Measurements from ENCODE around the gene RCVRN. TPM values are rescaled to one million over a fixed set of nuclear protein-coding genes. Genes with fewer than 3 reads are reported as not detected.

RCVRN gene
- total and polyA plus RNA-seq, 2 of the 8 experiments (the other 6 are each of a cell fraction or from before 2014, with no cell fraction given), result not detected

DNA sequence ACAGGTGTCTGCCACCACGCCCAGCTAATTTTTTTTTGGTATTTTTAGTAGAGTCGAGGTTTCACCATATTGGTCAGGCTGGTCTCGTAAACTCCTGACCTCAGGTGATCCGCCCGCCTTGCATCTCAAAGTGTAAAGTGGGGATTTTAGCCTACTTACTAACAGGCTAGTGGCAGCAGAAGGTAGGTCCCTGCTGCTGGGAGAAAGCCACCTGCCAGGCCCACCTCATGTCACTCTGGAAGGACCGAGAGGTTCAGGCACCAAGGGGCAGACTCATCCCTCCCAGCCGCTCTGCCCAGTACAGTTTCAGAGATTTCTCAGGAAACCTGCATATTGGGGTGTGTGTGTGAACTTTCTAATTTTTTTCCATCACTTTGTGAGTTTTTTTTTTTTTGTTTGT lies 2.1 kb upstream of the RCVRN start (continued):
- no peak for TF ChIP-seq JUND (IDR thresholded peaks at IDR 0.05; ENCODE audit: low read length)
- TF ChIP-seq PHF8 (conservative IDR thresholded peaks at IDR 0.05; ENCODE audit: low read depth, low read length), result no peak
- TF ChIP-seq, protein P1, sequence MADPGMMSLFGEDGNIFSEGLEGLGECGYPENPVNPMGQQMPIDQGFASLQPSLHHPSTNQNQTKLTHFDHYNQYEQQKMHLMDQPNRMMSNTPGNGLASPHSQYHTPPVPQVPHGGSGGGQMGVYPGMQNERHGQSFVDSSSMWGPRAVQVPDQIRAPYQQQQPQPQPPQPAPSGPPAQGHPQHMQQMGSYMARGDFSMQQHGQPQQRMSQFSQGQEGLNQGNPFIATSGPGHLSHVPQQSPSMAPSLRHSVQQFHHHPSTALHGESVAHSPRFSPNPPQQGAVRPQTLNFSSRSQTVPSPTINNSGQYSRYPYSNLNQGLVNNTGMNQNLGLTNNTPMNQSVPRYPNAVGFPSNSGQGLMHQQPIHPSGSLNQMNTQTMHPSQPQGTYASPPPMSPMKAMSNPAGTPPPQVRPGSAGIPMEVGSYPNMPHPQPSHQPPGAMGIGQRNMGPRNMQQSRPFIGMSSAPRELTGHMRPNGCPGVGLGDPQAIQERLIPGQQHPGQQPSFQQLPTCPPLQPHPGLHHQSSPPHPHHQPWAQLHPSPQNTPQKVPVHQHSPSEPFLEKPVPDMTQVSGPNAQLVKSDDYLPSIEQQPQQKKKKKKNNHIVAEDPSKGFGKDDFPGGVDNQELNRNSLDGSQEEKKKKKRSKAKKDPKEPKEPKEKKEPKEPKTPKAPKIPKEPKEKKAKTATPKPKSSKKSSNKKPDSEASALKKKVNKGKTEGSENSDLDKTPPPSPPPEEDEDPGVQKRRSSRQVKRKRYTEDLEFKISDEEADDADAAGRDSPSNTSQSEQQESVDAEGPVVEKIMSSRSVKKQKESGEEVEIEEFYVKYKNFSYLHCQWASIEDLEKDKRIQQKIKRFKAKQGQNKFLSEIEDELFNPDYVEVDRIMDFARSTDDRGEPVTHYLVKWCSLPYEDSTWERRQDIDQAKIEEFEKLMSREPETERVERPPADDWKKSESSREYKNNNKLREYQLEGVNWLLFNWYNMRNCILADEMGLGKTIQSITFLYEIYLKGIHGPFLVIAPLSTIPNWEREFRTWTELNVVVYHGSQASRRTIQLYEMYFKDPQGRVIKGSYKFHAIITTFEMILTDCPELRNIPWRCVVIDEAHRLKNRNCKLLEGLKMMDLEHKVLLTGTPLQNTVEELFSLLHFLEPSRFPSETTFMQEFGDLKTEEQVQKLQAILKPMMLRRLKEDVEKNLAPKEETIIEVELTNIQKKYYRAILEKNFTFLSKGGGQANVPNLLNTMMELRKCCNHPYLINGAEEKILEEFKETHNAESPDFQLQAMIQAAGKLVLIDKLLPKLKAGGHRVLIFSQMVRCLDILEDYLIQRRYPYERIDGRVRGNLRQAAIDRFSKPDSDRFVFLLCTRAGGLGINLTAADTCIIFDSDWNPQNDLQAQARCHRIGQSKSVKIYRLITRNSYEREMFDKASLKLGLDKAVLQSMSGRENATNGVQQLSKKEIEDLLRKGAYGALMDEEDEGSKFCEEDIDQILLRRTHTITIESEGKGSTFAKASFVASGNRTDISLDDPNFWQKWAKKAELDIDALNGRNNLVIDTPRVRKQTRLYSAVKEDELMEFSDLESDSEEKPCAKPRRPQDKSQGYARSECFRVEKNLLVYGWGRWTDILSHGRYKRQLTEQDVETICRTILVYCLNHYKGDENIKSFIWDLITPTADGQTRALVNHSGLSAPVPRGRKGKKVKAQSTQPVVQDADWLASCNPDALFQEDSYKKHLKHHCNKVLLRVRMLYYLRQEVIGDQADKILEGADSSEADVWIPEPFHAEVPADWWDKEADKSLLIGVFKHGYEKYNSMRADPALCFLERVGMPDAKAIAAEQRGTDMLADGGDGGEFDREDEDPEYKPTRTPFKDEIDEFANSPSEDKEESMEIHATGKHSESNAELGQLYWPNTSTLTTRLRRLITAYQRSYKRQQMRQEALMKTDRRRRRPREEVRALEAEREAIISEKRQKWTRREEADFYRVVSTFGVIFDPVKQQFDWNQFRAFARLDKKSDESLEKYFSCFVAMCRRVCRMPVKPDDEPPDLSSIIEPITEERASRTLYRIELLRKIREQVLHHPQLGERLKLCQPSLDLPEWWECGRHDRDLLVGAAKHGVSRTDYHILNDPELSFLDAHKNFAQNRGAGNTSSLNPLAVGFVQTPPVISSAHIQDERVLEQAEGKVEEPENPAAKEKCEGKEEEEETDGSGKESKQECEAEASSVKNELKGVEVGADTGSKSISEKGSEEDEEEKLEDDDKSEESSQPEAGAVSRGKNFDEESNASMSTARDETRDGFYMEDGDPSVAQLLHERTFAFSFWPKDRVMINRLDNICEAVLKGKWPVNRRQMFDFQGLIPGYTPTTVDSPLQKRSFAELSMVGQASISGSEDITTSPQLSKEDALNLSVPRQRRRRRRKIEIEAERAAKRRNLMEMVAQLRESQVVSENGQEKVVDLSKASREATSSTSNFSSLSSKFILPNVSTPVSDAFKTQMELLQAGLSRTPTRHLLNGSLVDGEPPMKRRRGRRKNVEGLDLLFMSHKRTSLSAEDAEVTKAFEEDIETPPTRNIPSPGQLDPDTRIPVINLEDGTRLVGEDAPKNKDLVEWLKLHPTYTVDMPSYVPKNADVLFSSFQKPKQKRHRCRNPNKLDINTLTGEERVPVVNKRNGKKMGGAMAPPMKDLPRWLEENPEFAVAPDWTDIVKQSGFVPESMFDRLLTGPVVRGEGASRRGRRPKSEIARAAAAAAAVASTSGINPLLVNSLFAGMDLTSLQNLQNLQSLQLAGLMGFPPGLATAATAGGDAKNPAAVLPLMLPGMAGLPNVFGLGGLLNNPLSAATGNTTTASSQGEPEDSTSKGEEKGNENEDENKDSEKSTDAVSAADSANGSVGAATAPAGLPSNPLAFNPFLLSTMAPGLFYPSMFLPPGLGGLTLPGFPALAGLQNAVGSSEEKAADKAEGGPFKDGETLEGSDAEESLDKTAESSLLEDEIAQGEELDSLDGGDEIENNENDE (IDR thresholded peaks at IDR 0.05; ENCODE audit: insufficient replicate concordance, low read length), result no peak

Measured in H1 (cell line).